ENCODE results near the gene FLNB. TPM values are rescaled to one million over a fixed set of nuclear protein-coding genes. Genes with fewer than 3 reads are reported as not detected.

Gene FLNB
- total RNA-seq, 1 donor from 2014 or later, result 40.4 TPM

GRCh38 chr3:58158442-58159153 lies 150.4 kb downstream of the FLNB start:
- no peaks in the 10 kb centered on the region for H3K9me3 Mint-ChIP-seq
- no peak for TF ChIP-seq CTCF (conservative IDR thresholded peaks at IDR 0.05)
- no peak overlapping the region for H3K4me3 Mint-ChIP-seq
- peaks cover 2% of the 10 kb centered on the region for H3K36me3 Mint-ChIP-seq (ENCODE audit: low read depth)
- H3K27me3 Mint-ChIP-seq (ENCODE audit: low read depth), result no peaks in the 10 kb centered on the region
- no peak for DNase-seq (ENCODE audit: low read depth, low spot score)
- H3K27ac Mint-ChIP-seq (ENCODE audit: unreplicated experiment), result no peak overlapping the region
- H3K4me1 Mint-ChIP-seq, result peaks cover 9% of the 10 kb centered on the region

- Mint-ChIP-seq H3K36me3 (ENCODE audit: low read depth) (peaks cover 2% of the 10 kb centered on the region), H3K27ac (ENCODE audit: unreplicated experiment) (no peak overlapping the region), H3K9me3 (no peaks in the 10 kb centered on the region), H3K4me1 (peaks cover 11% of the 10 kb centered on the region), H3K27me3 (ENCODE audit: low read depth) (no peaks in the 10 kb centered on the region), H3K4me3 (no peak overlapping the region)
- no peak for DNase-seq (ENCODE audit: low read depth, low spot score)
- no peak for TF ChIP-seq CTCF (conservative IDR thresholded peaks at IDR 0.05)
Observed at GRCh38 chr3:58160399-58160798, 152.2 kb downstream of the FLNB start.

- H3K27ac Mint-ChIP-seq (ENCODE audit: unreplicated experiment), result no peak overlapping the region
- H3K36me3 Mint-ChIP-seq (ENCODE audit: low read depth), result peaks cover 2% of the 10 kb centered on the region
Observed at GRCh38 chr3:58161435-58162398, 153.5 kb downstream of the FLNB start.

GRCh38 chr3:58163234-58163633 lies 155.0 kb downstream of the FLNB start:
- Mint-ChIP-seq H3K36me3 (ENCODE audit: low read depth) (peaks cover 4% of the 10 kb centered on the region), H3K4me1 (peaks cover 5% of the 10 kb centered on the region), H3K9me3 (no peaks in the 10 kb centered on the region), H3K4me3 (no peak overlapping the region), H3K27ac (ENCODE audit: unreplicated experiment) (peak overlapping the region; percentile 57), H3K27me3 (ENCODE audit: low read depth) (no peaks in the 10 kb centered on the region)
- no peak for DNase-seq (ENCODE audit: low read depth, low spot score)
- no peak for TF ChIP-seq CTCF (conservative IDR thresholded peaks at IDR 0.05)

More at GRCh38 chr3:58161435-58162398, 153.5 kb downstream of the FLNB start:
- TF ChIP-seq CTCF (conservative IDR thresholded peaks at IDR 0.05), result no peak
- no peak for DNase-seq (ENCODE audit: low read depth, low spot score)
- no peaks in the 10 kb centered on the region for H3K27me3 Mint-ChIP-seq (ENCODE audit: low read depth)
- H3K4me1 Mint-ChIP-seq, result peaks cover 14% of the 10 kb centered on the region
- no peak overlapping the region for H3K4me3 Mint-ChIP-seq
- H3K9me3 Mint-ChIP-seq, result no peaks in the 10 kb centered on the region

- peaks cover 4% of the 10 kb centered on the region for H3K36me3 Mint-ChIP-seq (ENCODE audit: low read depth)
- H3K27me3 Mint-ChIP-seq (ENCODE audit: low read depth), result no peaks in the 10 kb centered on the region
- no peak overlapping the region for H3K4me3 Mint-ChIP-seq
- no peak for DNase-seq (ENCODE audit: low read depth, low spot score)
- peaks cover 5% of the 10 kb centered on the region for H3K4me1 Mint-ChIP-seq
- TF ChIP-seq CTCF (conservative IDR thresholded peaks at IDR 0.05), result no peak
- H3K27ac Mint-ChIP-seq (ENCODE audit: unreplicated experiment), result no peak overlapping the region
- H3K9me3 Mint-ChIP-seq, result no peaks in the 10 kb centered on the region
Observed at GRCh38 chr3:58164199-58164879, 156.1 kb downstream of the FLNB start.

Data from neural crest cell (in vitro differentiated cells).